Stimulated activated CD8-positive, alpha-beta memory T cell treated with anti-CD3 and anti-CD28 coated beads, Interleukin-12 subunit alpha, Interleukin-12 subunit beta, amount 100 ng/mL, for 24 hours (primary cell): Measurements from ENCODE around the gene PPP3CA.

ENCODE experiments used
- DNase-seq: peaks from one replicate; pipeline ENCODE4 v3.0.0-alpha.2; 2020; ENCODE audit errors: extremely low read depth

PPP3CA gene

DNA sequence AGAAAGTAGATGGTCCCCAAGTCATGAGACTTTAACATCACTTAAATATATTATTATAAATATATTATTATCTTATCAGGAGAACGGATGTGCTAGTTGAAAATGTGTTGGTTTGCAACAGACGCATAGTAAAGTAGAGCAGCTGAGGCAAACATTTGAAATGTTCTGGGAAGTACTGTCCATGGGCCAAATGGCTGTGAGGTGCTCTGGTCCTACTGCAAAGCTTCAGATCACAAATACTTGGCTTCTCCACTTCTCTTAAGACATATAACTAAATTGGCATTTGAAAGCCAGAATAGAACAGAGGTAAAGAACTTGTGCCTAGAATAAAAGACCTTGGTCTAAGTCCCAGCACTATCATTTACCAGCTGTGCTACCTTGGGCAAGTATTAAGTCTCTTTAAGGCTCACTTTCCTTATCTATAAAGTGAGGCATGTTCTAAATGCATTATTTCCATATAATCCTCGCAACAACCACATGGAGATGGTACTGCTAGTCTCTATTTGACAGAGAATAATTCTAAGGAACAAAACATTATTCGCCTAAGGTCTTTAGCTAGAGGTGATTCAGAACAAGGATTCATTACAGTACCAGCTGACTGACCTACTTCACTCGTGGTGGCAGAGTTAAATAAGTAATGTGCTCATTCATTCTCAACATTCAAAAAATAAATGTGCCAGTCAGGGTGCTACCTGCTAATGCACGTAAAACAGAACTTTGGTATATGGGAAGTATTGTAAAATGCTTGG, 297.1 kb downstream of the PPP3CA start:
- DNase-seq, result no peak

DNA sequence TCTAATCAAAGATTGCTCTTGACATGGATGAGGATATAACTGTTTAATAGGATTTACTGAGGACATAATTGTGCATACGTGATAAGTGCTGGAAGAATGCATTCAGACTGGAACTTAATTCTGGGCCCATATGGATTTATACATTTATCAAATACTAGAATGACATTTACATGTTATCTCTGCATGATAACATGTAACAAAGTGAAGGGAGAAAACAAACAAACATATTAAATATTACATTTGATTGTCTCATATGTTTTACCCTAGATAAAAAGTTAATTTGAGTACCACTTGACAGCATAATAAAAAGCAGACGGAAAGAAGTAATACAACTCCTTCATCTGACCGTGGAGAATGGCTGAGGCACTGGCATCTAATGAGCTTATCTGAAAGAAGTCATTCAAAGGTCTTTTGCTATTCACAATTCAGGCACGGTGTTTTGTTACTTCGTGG, 297.8 kb downstream of the PPP3CA start:
- no peak for DNase-seq

DNA sequence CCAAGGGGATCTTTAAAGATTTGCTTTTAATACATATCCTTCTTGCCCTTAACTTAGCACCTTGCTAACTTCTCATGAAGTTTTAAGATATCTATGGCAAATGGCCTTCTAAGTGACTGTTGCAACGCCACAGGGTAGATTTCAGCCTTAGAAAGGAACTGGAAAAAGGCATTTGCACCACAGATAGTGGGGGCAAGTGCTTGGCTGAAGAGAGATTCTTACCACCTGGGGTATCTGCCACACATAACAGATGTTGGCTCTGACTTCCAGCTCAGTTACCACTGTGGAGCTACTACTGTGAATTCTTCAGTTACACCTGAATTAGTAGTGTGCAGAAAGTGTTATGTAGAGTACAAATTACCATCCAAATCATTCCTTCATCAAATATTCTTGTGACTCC, 302.6 kb downstream of the PPP3CA start:
- DNase-seq, result no peak

DNA sequence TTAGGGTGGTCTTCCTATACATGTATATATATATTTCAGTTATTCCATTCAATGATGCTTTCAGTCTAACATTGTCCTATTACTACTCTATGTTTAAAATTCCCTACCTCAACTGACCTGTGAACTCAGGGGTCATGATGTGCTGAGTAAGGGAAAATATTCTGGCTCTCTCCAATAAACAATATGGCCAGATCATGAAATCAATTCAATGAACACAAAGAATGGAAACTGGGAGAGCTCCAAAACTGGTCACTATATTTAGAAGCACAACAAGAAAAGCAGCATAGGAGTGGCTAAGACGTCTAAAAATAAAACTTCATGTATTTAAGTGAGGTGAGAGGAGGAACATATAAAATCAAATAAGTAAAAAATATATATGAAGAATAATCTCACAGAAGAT, 304.5 kb downstream of the PPP3CA start:
- no peak for DNase-seq

DNA sequence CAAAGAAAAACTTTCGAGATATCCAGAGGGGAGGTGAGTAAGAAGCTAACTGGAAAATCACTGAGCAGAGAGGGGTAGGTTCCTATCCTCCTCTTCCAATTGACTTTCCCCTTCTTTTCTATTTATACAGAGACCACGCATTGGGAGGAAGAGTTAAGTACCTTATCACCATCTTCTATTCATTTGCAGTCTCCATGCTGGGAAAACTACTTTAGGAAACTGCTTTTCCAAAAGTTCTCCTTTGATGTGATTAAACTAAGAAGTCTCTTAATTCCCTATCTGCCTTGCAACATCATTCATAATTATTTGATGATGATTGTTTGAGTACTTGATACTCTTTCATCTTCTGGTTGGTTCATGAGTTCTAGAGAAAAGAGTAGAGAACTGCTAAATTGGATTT, 306.6 kb downstream of the PPP3CA start:
- no peak for DNase-seq

DNA sequence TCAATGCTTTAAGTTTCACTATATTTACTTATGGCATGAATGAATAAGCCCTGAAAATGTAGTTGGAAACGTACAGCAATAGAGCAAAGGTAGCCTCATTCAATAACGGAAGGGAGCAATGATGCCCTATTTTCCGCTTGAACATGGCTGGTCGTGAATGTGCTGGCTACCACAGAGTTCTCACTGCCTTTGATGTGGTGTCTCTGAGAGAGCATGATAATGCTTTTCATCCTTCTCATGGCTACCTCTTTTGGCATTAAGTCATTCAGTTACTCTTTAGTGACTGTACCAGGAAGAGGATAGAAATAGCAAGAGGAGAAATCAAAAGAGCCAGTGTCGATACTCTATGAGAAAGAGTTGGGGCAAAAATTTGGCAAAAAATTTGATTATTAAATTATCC, 308.0 kb downstream of the PPP3CA start:
- no peak for DNase-seq

DNA sequence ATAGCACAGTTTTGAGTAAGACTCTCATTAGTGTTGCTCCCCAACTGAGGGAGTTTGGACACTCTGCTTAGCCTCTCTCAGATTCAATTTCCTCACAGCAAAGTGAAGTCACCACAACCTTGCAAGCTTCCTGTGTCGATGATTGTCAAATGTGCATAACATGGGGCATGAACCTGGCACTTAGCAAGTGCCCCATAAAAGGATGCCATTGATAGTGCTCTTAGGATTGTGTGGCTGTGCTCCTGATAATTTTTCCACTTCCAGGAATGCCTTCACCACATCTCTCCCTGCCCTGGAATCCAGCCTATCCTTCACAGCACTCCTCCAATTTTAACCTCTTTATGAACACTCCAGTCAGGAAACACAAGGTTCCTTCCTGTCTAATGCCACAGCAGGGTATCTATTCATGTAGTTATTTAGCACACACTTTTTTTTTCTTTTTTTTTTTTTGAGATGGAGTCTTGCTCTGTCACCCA, 309.4 kb downstream of the PPP3CA start:
- no peak for DNase-seq

DNA sequence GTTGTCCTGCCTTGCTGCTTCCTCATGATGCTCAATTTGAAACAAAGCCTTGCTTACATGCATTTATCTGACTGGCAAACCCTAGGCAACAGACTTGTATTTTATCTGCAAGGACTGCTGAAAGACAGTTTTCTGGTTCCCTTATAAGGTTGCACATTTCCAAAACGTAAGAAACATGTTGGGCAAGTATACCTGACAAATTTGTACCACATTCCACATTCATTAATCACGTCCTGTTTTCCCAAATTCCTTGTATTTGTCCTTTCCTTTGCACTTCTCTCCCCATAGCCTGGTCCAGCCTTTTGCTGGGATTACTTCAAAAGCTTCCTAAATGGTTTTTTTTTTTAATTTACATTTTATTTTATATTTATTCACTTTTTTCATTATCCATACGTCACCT, 310.1 kb downstream of the PPP3CA start:
- DNase-seq, result no peak

DNA sequence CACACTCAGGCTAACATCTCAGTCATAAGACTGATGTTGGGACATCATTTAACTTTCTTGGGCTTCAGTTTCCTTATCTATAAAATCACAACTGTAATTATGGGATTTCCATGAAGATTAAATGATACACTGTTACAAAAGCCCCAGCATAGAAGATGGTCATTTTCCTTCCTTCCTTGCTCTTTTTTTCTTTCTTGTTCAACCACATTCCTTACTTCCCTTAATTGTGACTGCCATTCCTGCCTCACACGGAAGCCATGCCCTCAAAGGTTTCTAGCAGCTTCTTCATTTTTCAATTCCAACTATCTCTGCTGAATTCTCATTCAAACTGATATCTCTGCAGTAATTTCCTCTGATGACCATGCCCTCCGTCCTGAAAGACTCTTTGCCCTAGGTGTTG, 311.8 kb downstream of the PPP3CA start:
- DNase-seq, result no peak

DNA sequence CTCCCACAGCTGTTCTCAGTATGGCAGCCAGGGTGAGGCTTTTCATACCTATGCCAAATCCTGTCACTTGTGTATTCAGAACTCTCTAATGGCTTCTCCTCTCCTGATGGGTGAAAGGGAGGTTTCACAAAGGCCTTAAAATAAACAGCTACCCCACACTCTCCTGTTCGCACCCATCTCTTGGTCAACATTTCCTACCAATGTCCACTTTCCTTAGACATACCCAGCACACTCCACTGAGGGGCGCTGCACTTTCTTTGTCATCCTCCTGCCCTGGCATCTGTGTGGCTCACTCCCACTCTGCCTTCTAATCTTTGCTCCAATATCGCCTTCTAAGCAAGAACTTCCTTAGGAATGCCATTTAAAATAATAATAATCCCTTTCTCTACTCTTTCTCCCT, 313.3 kb downstream of the PPP3CA start:
- no peak for DNase-seq

DNA sequence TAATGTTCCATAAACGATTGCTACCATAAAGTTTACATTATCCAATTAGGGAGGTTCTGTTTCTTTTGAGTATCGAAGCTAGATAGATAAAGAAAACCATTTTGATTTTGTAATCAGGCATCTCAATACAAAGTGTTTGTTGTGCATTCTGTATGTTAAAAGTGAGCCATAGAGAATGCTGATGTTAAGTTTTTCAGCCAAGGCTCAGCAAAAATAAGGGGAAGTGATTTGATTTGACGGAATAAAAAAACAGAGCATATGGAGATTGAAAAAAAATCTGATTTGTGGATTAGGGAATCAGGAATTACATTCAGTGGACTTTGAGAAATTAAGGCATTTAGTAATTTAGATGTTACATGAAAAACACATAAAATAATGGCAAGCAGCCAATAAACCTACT, 314.8 kb downstream of the PPP3CA start:
- no peak for DNase-seq

DNA sequence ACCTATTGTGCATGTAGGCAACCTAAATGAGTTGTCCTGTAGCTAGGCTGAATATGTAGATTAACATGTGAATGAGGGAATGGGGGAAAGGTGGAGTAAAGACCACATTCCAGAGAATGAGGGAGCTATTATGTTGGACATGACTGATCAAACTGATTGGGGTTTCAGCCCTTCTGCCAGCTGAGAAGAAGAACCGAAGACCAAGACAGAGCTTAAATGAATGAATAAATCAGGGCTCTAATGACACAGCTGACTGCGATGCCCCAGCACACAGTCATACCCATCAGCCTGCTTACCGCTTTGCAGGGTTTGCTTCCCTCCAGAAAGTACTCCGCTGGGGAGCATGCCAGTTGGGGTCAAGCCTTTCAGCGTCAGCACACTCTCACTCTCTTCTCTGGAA, 315.4 kb downstream of the PPP3CA start:
- DNase-seq, result no peak

DNA sequence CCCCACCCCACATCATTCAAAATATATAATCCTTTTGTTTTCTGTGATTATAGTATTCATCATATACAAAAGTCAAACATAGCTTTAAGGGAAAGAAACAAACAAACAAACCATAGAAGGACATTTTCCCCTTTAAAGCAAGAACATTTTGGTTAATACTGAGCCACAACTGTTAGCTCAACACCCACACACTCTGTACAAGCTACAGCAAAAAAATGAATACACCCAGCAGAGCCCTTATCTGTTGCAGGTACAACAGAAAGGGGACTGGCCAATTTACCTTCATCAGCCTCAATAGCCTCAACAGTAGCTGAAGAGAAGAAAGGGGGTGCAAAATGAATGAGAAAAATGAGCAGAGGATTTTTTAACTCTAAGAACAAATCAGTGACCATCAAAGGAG, 318.4 kb downstream of the PPP3CA start:
- DNase-seq, result no peak

DNA sequence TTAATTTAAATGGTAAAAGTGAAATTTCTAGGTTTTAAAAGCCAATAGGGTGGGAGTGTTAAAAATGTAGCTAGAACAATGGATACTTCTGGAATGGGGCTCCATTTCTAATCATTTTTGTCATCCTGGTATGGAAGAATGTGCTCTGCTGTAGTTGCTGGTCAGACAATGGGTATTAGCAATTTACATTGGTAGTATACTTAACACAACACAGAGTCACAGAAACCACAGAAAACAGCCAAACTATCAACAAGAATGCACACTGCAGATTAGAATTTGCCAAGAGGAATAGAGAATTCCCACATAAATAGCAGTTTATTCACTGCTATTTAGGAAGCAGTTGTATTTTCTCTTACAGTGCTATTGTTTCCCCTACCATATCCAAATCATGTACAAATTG, 319.6 kb downstream of the PPP3CA start:
- no peak for DNase-seq

DNA sequence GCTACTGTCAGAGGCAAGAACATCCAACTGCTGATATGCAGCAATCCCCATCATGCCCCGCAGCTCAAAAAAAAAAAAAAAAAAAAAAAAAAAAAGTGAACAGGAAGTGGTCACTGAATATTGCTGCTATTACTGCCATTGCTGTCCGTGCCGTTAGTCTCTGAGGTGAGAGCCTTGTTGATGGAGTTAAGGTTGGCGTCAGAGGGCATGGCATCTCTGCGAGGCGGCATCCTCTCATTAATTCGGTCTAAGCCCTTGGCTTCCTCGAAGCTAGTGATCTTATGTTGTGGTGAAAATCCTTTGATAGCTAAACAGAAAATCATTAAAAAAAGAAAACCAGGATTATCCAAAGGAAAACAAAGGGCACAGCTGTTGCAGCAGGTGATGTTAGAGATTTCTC, 321.6 kb downstream of the PPP3CA start:
- no peak for DNase-seq

DNA sequence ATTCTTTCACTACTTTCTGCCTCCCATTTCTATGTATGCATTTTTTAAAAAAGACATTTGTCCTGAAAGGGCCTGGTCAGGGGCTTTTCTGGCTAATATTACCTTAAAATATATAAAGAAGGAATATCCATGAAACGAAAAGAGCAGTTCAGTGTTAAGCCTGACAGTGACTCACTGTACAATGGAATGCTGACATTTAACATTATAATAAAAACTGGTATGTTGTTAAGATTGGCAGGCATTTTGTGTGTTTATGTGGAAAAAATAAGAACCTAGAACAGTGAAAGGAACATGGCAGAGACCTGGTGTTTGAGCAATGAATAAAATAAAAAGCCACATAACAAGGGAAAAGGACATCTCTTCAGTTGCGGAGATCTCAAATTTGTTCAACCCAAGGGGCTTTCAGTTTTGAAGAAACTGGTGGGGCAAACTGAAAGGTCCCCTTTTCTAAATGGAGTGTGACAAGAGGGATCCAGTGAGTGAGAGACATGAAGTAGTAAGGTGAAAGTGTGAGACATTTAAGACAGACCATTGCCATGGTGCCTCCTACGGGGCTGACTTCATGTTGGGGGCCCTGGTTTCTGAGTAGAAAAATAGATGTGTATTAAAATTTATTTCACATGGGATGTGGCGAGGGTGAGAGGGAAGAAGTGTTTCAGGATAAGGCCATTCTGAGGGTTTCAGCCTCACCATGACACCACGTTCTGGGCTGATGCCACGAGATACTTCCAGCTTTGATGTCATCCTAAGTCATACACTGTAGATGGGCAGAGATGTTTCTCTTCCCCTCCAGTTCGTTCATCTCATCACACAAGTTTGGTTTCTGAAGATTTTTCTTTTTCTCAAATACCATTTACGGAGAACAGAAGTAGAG, 324.9 kb downstream of the PPP3CA start:
- DNase-seq, result no peak

DNA sequence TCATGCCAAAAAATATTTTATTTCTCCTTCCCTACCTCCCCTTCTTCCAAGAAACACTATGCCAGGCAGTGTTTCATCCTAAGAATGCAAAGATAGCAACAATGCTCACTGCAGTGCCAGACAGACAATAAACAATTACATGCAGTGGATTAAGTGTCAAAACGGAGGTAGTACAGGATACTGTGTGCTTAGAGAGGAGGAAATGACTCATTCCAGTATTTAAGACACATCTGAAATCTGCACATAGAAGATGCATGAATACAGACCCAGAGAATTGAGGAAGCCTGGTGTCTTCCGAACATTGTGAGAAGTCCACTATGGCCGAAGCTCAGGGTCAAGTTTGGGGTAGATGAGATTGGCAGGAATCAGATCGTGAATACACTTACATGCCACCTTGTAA, 326.4 kb downstream of the PPP3CA start:
- DNase-seq, result no peak

DNA sequence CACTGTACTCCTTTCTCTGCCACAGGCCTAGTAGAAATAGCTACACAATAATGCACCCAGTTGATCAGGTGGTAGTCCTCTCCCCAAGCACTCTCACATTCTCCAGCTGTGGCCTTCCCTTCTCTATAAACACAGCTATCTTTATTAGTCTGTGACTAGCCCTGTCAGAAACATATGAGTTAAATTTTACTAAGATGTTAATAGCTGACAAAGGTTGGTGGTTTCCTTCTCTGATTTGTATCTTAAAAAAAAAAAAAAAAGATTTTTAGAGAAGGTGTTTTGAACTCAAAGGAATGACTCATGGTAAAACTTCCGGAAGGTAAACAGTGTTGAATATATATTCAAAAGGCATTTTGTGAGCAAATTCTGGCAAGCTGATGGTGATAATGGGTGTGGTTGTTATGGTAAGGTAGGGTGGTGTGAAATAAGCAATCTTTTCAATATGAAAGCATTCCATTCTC, 327.4 kb downstream of the PPP3CA start:
- no peak for DNase-seq

DNA sequence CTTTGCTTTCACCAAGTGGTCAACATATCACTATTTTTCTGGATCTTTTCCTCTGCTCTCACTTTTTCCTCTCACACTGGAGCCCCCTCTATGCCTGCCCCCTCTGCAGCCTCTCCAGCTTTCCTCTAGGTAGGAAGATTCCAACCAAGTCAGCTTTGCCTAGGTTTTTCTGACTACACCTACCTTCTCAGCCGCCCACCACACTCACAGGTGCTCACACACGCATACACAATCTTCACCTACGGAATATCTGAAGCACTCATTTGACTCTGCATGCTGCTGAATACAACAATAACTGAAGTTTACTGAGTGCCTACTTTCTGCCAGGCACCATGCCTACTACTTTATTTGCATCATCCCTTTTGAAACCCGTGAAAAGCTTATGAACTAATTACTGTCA, 328.0 kb downstream of the PPP3CA start:
- DNase-seq, result no peak

DNA sequence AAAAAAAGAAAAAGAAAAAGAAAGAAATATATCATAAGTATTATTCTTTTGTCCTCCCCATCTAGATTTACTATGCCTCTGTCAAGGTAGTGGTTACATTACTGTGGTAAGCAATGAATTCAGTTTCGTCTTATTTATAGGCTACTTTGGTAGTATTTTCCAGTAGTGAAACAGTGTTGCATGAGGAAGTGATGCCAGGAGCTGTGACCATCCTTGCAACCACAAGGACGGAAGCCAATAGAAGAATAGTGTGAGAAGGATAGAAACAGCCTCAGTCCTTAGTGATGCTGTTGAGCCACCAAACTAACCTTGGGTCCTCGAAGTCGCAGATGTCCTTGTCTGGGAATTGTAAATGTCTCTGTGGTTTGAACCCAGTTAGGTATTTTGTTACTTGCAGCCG, 328.5 kb downstream of the PPP3CA start:
- no peak for DNase-seq

DNA sequence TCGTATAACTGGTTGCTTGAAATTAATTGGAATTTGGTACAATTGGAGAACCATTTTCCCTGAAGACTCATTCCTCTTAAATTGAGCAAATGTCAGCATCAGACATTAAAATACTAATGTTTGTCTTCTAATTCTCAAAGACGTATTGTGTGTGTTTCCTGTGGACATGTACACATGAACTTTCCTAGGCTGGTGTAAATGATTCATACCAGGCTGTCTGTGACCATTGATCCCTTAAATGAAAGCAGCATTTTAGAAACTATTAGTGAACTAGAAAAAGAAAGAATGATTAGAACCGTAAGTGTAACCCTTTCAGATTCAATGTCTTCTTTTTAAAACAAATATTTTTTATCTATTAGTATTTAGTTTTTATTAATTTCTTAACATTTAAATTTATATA, 332.9 kb downstream of the PPP3CA start:
- no peak for DNase-seq

DNA sequence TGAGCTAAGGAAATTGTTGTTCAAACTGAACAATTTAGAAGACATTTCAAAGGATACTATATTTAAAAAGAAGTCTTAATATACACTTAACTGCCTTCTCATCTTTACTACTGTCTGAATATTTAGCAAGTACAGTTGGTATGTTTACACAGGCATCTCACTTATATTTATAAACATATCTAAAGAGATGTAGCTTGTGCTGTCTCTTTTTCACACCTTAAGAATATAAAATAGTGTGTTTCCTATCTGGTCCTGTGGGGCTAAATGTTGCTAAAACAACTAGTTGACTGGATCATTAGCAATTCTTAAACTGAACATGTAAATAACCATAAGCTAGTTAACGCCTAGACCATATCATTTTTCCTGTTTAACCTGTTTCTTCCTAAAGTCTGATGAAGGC, 336.3 kb downstream of the PPP3CA start:
- DNase-seq, result no peak

DNA sequence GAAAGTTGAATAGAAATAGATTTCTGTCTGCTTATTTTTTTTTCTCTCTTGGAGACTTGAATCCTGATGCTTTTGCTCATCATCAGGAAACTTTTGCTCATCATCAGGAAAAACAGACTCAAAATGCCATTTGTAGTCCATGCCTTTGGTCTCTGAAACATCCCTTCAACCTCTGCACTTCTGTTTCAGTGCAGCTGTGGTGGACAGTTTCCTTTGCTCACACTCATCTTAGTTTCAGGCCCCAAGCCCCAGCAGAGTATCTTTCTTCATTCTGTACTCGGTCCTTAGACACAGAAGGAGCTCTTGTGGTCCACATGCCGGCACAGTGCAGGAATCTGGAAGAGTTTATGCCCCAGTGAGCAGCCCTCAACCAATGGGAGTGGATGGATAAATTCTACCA, 337.9 kb downstream of the PPP3CA start:
- DNase-seq, result no peak
